GM18873 (cell line): ENCODE results near the gene PLA2G4C.
"Not testable (repeated sequence)": the region's sequence is repeated elsewhere in the genome, so short reads cannot be mapped to it uniquely, and the experiment has no call there.

ENCODE experiments used
- ATAC-seq: cut with Tn5 transposase; IDR thresholded peaks from one replicate; pipeline ENCODE4 v1.9.1; 2021; ENCODE audit warnings: mild to moderate bottlenecking, moderate library complexity, moderate number of reproducible peaks; ENCODE audit not compliant: unreplicated experiment, low FRiP score

The PLA2G4C gene

DNA sequence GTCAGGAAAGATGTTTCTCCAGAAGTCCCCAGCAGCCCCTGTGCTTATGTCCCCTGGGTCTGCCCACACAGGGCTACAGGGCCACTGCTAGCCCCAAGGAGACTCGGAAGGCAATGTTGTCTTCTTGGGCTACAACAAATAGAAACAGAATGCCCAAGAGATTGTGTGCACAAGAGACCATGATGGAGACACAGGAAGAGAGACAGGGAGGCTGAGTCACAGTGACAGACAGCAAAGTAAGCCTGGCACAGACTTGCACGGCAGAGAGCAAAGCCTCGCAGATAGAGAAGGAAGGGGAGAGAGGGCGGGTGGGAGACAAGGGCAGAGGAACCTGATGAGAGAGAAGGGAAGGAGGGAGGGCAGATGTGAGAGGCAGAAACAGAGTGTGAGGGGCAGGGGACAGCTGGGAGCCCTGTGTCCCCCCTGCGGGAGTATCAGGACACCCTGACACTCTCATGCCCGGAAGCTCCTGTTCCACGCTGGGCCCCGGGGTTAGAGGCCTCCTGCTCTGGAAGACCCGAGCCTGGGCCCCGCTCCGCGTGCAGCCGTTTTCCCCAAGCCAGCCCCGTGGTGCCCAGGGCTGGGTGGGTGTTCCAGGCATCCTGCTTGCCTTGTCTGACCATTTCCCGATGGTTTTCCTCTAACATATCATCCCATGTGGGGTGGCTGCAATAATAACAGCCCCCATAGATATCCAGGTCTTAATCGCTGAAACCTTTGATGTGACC lies 2.7 kb upstream of the PLA2G4C start:
- ATAC-seq: no peak

DNA sequence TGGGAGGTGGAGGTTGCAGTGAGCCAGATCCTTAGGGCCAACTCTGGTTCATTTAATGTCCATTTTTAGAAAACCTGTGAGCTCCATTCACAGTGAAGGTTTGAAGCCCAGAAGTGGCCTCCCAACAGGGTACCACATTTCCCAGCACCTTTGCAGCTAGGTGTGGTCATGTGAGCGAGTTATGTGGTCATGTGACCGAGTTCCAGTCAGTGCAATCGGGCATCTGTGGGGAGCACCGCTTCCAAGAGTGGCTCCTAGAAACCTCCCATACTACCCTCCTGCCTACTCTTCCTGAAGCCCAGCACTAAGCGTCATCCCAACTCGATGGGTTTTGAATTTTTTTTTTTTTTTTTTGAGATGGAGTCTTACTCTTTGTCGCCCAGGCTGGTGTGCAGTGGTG lies 663 bp upstream of the PLA2G4C start:
- no peak for ATAC-seq

DNA sequence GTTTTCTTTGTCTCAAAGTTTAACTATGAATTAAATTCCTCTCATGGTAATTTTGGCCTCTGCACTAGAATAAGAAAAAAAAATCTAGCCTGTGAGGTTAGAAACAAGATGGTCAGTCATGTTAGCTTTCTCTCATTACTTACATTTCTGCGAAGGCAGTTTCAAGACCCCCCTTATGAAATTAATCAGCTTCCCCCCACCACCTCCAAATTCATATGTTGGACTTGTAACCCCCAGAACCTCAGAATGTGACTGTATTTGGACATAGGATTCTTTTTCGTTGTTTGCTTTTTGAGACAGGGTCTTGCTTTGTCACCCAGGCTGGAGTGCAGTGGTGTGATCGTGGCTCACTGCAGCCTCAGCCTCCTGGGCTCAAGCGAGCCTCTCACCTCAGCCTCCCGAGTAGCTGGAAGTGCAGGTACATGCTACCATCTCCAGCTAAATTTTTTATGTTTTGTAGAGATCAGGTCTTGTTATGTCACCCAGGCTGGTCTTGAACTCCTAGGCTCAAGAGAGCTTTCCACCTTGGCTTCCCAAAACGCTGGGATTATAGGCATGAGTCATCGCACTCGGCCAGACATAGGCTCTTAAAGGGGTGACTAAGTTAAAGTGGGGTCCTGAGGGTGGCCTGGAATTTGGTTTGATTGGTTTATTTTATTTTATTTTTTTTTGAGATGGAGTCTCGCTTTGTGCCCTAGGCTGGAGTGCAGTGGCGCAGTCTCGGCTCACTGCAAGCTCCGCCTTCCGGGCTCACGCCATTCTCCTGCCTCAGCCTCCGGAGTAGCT lies 1.4 kb downstream of the PLA2G4C start:
- no peak for ATAC-seq

DNA sequence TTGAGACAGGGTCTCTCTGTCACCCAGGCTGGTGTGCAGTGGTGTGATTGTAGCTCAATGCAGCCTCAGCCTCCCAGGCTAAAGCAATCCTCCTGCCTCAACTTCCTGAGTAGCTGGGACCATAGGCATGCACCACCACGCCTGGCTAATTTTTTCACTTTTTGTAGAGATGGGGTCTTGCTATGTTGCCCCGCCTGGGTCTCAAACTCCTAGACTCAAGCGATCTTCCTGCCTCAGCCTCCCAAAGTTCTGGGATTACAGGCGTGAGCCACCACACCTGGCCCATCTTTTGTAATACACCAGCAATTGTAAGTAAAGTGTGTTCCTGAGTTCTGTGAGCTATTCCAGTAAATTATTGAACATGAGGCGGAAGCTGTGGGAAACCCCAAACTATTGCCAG lies 6.7 kb downstream of the PLA2G4C start:
- ATAC-seq: no peak

DNA sequence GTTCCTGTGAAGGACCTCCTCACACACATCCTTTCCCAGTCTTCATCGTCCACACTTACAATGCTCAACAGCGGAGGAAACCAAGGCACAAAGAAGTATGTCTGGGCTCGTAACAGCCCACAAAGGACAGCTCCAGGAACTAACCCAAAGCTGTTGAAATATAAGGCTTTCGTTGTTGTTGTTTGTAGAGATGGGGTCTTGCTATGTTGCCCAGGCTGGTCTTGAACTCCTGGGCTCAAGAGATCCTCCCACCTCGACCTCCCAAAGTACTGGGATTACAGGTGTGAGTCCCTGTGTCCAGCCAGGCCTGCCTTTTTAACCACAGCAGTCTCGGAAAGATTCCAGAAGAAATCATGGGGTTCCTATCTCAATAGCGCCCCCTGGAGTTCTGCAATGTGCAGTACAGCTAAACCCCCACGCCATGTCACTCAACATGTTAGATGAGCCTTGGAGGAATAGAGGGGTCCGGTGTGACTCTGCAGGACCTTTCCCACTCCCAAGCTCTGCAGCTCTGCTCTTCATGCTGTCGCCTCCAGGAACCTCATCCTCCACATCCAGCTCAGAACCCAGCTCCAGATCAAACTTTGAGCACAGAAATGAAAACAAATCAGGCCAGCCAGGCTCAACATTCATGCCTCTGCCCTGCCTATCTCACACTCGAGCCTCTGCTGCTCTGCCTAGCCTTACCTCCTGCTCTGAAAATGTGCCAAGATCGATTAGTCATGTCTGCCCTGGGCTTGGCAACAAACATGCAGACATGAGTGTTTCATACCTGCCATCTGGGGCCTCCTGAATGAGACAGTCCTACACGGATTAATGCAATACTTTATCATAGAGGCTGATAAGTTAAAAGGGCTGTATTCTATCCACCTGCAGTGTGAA lies 7.5 kb downstream of the PLA2G4C start:
- ATAC-seq: no peak

DNA sequence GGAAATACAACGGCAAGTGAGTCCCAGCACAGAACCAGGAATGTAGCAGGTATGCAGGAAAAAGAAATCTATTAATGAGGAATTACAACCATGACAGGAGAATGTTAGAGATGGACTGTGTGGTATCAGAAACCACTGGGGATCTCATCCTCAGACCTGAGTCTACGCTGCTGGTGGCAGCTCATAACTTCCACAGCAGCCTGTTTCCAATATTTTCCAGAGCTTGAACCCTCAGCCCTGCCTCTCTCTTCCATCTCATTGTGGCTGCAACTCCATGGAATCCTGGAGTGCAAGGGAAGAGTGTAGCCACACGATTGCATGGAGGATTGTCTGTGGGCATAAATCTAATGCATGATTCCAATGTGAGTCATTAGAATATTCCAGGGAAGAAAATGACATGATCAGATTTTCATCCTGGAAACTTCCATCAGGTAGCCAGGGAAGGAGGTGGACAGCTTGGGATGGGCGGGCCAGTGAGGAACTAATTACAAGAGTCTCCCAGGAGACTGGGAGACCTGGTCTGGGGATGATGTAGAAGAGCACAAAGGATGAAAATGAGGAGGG lies 14.9 kb downstream of the PLA2G4C start:
- ATAC-seq: no peak

DNA sequence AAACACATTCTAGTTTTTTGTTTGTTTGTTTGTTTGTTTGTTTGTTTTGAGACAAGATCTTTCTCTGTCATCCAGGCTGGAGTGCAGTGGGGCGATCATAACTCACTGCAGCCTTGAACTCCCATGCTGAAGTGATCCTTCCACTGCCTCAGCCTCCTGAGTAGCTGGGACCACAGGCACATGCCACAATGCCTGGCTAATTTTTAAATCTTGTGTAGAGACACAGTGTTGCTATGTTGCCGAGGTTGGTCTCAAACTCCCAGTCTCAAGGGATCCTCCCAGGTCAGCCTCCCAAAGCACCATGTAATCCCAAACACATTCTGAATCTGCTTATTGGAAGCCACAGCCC lies 15.8 kb downstream of the PLA2G4C start:
- no peak for ATAC-seq

DNA sequence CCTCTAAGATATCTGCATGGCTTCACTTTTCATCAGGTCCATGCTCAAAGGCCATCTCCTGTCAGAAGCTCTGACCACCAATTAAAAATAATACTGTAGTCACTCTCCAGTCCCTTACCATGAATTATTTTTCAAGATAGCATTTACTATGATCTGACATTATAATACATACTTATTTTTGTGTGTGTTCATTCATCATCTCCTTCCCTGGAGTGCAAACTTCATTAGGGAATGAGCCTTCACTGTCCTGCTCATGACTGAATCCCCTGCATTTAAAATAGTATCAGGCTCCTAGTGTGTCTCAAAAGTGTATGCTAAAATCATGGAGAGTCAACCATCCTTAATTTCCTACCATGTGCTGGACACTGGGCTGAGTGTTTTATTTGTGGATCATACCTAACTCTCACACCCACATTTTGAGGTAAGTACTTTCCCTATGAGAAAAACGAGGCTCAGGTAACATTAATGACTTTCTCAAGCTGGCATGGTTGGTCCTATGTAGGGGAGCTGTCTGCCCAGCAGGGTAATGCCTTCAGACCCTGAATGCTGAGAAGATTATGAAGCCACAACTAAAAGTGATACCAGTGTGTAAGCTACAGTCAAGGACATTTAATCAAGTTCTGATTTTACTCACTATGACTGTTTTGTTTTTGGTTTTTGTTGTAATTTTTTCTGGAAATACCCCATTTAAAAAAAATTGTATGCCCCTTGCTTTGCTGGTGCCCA lies 16.3 kb downstream of the PLA2G4C start:
- no peak for ATAC-seq

DNA sequence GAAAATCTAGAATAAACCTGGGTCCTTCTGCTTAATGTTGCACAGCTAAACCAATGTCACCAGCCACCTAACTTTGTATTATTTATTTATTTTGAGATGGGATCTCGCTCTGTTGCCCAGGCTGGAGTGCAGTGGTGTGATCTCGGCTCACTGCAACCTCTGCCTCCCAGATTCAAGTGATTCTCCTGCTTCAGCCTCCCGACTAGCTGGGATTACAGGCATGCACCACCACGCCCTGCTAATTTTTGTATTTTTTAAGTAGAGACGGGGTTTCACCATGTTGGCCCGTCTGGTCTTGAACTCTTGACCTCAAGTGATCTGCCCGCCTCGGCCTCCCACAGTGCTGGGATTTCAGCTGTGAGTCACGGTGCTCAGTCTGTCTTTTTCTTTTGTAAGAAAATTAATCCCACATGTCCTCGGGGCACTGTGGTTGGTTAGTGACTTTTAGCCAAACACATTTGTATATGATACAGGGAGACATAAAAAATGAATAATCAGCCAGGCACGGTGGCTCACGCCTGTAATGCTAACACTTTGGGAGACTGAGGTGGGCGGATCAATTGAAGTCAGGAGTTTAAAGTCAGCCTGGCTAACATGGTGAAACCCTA lies 19.4 kb downstream of the PLA2G4C start:
- not testable (repeated sequence) for ATAC-seq

DNA sequence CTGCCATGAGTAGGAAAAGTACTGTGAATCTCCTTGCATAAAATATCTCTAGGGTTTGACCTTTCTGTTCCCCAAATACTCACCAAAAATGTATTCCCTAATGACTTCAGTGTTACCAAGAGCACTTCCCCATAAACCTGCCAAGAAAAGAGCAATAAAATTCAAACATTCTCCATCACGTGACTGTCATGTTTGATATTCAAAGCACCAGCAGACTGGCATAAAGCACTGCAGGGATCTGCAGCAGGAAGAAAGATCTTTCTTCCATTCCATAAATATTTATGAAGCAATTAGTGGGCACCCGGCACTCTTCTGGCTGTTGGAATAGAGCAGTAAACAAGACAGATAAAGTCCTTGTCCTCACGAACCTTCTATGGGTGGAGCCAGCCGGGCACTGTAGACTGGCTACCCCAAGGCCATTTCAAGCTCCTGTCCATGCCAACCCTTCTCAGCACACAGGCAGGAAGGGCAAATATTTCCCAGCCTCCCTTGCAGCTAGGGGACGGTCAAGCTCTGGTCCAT lies 20.3 kb downstream of the PLA2G4C start:
- ATAC-seq: no peak

DNA sequence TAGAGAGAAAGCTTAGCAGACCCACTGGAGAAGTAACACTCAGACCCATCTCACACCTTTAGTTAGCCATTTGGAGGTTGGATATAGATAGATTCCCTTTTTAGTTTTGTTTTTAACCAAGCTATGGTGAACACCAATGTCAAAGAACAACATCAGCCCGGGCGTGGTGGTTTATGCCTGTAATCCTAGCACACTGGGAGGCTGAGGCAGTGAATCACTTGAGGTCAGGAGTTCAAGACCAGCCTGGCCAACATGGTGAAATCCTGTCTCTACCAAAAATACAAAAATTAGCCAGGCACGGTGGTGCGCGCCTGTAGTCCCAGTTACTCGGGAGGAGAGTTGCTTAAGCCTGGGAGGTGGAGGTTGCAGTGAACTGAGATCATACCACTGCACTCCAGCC lies 21.6 kb downstream of the PLA2G4C start:
- ATAC-seq: not testable (repeated sequence)

DNA sequence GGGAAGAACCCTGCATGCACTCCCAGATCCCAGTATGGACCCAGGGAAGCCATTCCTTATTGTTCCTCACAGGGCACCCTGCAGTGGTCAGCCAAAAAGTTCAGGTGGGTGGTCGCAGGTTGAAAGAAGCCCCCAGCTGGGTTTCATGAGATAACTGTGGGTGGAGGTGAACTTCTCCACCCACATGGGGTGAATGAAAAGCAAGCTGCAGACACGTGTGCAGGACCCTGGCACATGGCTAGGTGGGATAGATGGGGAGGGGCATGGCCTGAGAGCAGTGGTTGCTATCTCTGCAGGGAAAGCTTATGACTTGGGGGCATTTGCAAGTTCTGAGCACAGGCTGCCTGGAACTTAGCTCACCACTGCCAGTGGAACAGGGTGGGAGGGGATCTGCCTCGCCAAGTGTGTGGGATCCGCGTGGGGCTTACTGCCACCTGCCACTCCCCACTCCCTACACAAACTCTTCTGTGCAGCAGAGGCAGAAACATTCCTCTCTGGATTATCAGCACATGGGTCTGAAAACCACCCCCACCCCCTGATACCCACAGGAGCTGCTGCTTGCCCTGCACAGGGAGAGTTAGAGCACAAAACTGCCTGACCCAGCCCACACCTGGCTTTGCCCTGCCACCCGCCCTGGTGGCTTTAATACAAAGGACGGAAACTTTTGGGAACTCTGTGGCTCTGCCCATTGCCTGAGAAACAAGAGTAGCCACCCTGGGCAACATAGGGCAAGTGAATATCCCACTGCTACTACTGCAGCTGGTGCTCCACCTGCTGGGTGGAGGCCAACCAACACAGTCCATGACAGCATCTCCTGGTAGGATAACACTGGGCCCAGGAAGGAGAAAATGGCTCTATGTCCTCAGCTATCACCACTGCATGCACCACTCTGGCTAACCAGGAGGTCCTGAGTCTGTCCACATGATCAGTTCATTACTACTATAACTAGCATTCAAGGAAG lies 24.4 kb downstream of the PLA2G4C start:
- no peak for ATAC-seq

DNA sequence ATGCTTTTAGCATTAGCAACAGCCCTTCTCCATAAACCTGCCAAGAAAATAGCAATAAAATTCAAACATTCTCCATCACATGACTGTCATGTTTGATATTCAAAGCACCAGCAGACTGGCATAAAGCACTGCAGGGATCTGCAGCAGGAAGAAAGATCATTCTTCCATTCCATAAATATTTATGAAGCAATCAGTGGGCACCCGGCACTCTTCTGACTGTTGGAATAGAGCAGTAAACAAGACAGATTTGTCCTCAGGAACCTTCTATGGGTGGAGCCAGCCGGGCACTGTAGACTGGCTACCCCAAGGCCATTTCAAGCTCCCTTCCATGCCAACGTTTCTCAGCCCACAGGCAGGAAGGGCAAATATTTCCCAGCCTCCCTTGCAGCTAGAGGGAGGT lies 25.5 kb downstream of the PLA2G4C start:
- no peak for ATAC-seq

DNA sequence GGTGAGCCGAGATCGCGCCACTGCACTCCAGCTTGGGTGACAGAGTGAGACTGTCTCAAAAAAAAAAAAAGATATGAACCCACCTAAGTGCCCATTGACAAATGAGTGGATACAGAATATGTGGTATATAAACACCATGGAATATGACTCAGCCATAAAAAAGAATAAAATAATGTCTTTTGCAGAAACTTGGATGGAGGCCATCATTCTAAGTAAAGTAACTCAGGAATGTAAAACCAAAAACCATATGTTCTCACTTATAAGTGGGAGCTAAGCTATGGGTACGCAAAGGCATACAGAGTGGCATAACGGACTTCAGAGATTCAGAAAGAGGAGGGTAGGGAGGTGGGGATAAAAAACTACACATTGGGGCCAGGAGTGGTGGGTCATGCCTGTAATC lies 29.5 kb downstream of the PLA2G4C start:
- no peak for ATAC-seq

DNA sequence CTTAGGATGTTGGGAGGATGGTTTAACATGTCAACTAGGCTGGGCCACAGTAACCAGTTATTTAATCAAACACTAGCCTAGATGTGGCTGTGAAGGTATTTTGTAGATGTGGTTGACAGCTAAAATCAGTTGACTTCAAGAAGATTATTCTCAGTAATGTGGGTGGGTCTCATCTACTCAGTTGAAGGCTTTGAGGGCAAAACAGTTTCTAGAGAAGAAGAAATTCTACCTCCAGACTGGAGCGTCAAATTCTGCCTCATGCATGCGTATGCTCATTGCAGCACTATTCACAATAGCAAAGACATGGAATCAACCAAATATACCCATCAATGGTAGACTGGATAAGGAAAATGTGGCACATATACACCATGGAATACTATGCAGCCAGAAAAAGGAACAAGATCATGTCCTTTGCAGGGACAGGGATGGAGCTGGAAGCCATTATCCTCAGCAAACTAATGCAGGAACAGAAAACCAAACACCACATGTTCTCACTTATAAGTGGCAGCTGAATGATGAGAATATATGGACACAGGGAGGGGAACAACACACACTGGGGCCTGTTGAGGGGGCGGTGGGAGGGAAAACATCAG lies 40.3 kb downstream of the PLA2G4C start:
- ATAC-seq: not testable (repeated sequence)

DNA sequence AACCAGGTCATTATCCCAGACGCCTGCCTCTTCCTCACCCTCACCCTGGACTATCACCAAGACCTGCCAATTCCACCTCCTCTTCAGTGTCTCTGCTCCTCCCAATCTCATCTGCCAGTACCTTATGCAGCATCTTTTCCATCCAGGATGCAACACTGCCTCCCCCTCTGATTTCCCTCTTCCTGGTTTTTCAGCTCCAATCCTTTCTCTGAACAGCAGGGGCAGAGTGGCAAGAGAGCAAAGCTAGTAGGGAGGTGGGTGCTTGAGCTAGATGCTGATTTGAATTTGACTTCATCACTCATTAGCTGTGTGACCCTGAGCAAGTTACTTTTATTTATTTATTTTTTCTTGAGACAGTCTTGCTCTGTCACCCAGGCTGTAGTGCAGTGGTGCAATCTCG lies 41.2 kb downstream of the PLA2G4C start:
- no peak for ATAC-seq

DNA sequence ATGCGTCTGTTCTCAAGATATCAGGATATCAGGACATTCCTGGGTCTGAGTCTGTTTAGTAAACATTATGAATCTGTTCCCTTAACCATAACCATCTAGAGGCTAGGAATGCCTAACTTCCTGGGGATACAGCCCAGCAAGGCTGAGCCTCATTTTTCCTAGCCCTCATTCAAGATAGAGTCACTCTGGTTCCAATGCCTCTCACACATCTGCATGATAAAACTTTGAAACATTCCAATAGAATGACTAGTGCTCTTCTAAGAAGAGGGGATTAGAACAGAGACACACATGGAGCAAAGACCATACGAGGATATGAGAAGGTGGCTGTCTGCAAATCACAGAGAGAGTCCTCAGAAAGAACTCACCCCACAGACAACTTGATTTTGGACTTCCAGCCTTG lies 46.1 kb downstream of the PLA2G4C start:
- ATAC-seq: no peak
